T-helper 1 cell treated with Interleukin-12 subunit alpha and Interleukin-12 subunit beta and Interleukin-4 antibody, amounts not matched to agents 30 ng/mL and 1 ng/mL, for 36 hours (primary cell): Measurements from ENCODE around the gene RBBP8NL. TPM values are rescaled to one million over a fixed set of nuclear protein-coding genes. Genes with fewer than 3 reads are reported as not detected.

Experiments used
- intact Hi-C: fragments of 100-400 bp; cut with micrococcal nuclease; formaldehyde crosslinking; loops from one replicate; pipeline ENCODE4 v1.15.1; 2024
- total RNA-seq: library from RNA; stranded (reverse); gene quantifications from 2 replicates; pipeline ENCODE4 v1.2.3, GENCODE V29; 2022

Gene RBBP8NL
- total RNA-seq: not detected in 2 replicates

GRCh38 chr20:62427172-62428001, at the start of gene RBBP8NL:
Gene RBBP8NL (minus strand): TSS chr20:62427539. CDS start chr20:62419647, 7,892 bp downstream.
- intact Hi-C loops: no loop called here

GRCh38 chr20:62476056-62476838, 48.9 kb upstream of the RBBP8NL start:
- intact Hi-C loops: no loop called here

GRCh38 chr20:62475772-62476055, 48.4 kb upstream of the RBBP8NL start, which contains the start of gene GATA5:
Gene GATA5 (minus strand): TSS chr20:62475995. CDS start chr20:62475521, 474 bp downstream.
- intact Hi-C loops: no loop called here

- intact Hi-C loops: no loop called here
These were observed 47.9 kb upstream of the RBBP8NL start for GRCh38 chr20:62475027-62475771.

- intact Hi-C loops: no loop called here
These were observed 47.3 kb upstream of the RBBP8NL start for GRCh38 chr20:62474604-62475026.

GRCh38 chr20:62473717-62474603, 46.6 kb upstream of the RBBP8NL start:
- intact Hi-C loops: no loop called here

- intact Hi-C loops: no loop called here
These were observed 45.7 kb upstream of the RBBP8NL start for GRCh38 chr20:62472941-62473585.

GRCh38 chr20:62472138-62472940, 45.0 kb upstream of the RBBP8NL start:
- intact Hi-C loops: no loop called here

- intact Hi-C loops: no loop called here
These were observed 43.1 kb upstream of the RBBP8NL start for GRCh38 chr20:62470459-62470858.

GRCh38 chr20:62470001-62470400, 42.7 kb upstream of the RBBP8NL start:
- intact Hi-C loops: no loop called here

GRCh38 chr20:62469352-62469751, 42.0 kb upstream of the RBBP8NL start:
- intact Hi-C loops: no loop called here

GRCh38 chr20:62466806-62467537, 39.6 kb upstream of the RBBP8NL start:
- intact Hi-C loops: no loop called here

GRCh38 chr20:62466072-62466760, 38.9 kb upstream of the RBBP8NL start:
- intact Hi-C loops: no loop called here

GRCh38 chr20:62464990-62465389, 37.7 kb upstream of the RBBP8NL start:
- intact Hi-C loops: no loop called here

GRCh38 chr20:62464425-62464770, 37.1 kb upstream of the RBBP8NL start:
- intact Hi-C loops: no loop called here

GRCh38 chr20:62463651-62464424, 36.5 kb upstream of the RBBP8NL start:
- intact Hi-C loops: no loop called here

- intact Hi-C loops: no loop called here
These were observed 35.7 kb upstream of the RBBP8NL start for GRCh38 chr20:62462976-62463592.
